Fibroblast of peridontal ligament (primary cell): ENCODE data around the gene ANKS1B.

Experiments
- DNase-seq: peaks from one replicate; pipeline ENCODE4 v3.0.0-alpha.2; 2010; ENCODE audit errors: extremely low read depth

ANKS1B gene

DNA sequence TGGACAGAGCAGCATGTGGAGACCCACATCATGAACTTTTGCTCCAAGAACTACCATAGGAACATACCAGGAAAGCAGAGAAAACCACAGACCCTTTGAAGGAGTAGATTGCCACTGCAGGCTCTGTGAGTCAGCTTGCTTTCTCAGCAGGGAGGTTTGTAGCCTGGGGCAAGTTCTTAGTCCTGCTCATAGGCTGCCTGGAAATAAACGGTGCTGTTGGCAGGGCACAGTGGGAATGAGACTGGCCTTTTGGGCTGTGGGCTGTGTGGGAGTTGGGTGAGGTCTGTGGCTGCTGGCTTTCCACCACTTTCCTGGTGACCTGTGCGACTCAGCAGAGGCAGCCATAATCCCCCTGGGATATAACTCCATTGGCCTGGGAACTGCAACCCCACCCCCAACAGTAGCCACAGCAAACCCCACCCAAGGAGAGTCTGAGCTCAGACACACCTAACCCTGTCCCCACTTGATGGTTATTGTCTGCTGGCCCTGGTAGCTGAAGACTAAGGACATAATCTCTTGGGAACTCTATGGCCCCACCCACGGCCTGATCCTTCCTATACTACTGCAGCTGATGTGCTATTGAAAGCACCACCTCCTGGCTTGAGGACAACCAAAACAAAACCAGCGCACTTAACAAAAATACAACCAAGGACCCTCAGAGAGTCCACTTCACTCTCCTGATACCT is 529.2 kb downstream of the ANKS1B start:
- peak; percentile 5 for DNase-seq

DNA sequence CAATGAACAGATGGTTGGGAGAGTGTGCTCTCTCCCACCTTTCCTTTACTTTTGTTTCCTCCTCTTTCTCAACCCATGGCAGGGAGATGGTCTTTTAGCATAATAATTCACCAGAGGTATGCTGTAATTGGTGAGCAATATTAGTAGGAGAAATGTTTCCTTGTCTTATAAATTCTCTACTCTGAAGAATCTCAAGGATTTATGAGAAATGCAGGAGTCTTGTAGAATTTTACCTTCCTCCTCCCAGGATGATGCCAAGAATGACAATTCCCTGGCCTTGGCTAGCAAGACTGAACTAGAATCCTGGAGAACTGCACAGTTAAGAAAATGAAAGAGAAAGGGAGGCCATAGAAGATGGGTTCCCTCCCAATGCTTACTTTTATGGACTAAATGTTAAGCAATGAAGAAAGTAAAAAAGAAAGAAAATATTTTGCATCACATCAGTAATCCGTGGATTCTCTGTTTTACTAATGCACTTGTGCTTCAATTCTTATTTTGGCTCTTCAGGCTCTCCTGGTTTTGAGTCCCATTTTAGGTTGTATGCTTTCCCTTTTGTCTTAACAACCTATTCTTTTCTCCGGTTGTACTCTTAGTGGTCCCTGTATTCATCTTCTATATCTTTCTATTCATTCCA is 530.1 kb downstream of the ANKS1B start:
- DNase-seq: no peak

DNA sequence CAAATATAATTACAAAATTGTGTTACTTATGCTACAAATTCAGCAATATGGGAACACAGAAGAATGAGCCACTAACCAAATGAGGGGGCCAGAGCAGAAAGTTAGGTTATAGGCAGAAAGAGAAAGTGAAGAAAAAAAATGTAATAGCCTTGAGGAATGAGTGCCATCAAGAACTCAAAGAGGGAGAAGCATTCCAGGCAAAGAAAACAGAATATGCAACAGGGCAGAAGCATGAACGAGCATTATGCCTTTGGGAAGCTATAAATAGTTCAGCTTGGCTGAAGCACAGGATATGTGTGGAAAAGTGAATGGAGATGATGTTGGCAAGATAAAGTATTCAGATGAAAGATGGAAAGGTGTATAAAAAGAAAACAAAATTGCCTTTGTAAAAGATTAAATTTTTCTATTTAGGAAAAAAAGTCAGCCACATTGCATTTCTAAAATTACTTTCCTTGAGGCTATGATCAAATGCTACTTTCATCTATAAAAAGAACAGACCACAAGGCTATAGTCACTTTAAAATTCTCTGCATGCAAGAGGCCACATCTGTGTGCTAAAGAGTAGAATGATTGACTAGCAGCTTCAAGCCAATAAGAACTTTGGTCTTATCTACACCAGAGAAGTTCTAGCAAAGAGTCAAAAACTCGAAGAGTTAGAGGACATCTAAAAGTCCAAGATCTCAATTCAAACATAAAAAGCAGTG is 530.7 kb downstream of the ANKS1B start:
- DNase-seq: no peak

DNA sequence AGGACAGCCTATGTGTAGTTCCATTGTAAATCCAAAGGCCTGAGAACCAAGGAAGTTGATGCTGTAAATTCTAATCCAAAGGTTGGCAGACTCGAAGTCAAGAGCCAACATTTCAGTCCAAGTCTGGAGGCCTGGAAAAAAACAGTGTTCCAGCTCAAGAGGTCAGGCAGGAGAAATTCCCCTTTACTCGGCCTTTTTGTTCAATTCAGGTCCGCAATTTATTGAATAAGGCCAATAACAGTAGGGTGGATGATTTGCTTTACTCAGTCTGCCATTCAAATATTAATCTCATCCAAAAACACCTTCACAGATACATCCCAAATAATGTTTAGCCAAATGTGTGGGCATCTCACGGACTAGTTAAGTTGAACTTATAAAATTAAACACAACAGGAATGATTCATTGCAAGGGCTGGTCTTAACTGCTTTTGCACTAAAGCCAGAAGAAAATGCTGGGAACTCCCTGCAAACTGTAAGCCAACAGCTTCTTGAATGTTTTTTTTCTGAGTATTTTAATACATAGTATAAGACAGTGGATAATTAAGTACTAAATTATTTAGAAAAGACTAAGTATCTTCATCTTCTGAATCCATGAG is 534.6 kb downstream of the ANKS1B start:
- DNase-seq: peak; percentile 2

DNA sequence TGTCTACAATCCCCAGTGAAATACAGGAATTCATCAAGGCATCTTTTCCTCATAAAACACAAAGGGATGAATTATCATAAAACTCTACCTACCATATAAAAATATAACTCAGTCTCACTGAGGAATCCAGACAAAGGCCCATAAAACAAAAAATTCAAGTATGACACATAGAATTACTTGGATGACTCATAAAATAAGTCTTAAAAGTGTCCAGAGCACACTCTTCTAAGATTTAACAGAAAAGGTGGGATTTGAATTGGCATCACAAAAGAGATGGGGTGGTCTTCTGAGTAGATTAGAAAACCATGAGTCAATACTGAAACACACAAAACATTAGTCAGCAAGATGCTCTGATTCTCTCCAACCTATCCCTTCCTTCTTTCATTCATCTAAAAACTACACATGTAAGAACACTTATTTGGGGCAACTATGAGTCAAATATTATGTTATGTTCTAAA is 539.8 kb downstream of the ANKS1B start:
- DNase-seq: no peak

DNA sequence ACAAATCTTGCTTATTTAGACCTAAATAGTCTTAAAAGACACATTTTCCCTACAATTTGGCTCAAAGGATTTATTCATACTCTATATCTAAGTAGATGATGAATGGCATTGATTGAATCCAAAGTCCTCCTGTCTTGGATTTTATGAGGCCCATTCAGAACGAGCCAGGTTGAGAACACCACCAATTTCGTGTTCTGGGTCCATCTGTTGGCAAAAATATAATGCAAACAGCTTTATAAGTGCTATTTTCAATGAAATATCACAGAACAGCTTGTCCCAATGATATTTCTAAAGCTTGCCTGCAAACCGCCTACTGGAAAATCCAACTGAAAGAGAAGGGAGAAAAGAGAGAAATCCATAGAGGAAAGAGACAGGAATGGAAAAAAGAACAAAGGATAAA is 542.0 kb downstream of the ANKS1B start:
- no peak for DNase-seq

DNA sequence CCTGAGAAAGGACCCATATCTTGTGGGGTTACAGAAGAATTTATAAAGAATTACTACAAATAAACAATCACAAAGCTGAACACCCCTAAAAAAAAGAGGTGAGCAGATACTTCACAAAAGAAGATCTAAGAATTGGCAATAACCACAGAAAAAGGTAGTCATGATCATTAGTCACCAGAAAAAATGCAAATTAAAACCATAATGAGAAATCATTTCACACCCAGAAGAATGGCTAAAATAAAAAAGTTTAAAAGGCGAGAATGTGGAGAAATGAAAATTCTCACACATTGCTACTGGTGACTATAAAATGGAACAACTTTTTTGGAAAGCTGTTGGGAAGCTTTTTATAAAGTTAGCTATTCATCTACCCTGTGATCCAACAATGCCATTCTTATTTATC is 545.3 kb downstream of the ANKS1B start:
- no peak for DNase-seq

DNA sequence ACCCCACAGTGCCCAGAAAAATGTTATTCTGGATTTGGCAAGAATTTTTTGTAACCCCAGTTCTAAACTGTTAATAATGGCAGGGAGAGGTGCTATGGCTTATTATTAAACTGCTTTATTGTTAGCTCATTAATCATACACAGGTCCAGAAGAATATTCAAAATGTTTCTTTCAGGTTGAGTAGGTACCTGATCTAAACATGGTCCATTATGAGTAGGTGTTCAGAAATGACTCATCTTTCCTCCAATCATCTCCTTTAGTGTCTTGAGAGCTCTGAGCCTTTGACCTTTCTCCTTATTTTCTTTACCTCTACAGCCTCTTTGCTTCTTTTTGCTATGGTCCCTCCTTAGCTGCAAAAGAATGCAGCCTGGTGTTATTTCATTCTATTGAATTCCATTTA is 548.2 kb downstream of the ANKS1B start:
- no peak for DNase-seq

DNA sequence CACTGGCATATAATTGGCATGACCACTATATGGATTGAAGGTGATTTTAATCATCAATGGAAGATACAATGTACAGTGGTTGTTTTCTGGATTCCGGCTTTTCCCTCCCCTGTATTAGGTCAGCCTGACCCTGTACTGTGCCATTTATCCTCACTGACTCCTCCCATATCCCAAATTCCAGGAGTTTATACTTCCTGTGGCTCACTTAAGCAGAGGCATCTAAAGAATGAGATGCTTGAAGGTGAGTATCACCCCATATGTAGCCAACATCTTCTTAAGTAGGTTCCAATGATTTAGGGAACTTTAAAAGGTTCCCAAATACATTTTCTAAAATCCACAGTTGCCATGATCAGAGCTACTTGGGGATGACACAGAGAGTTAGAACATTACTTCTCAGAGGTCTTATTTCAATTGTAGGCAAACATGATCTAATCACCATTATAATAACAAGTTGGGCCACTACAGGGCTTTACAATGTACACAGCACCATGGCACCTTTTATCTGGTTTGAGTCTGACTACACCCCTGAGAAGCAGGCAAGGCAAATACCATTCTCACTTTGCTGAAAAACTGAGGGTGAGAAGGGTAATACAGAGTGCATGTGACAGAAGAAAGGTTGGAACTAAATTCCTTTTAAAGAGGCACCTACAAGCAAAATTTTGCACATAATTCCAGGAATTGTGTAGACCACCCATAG is 549.5 kb downstream of the ANKS1B start:
- no peak for DNase-seq

DNA sequence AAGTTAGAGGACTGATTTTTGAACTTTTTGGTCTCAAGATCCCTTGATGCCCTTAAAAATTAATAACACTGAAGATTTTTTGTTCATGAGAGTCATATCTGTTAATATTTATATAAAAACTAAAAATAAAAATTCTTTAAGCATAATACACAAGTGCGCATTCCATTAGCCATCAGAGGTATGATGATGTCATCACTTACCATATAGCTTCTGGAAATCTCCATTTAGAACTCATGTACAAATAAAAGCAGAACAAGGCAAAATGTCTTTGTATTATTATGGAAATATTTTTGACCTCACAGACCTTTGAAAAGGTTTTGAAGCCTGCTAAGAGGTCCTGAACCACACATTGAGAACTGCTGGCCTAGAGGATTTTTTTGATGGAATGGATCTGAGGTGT is 551.6 kb downstream of the ANKS1B start:
- no peak for DNase-seq

DNA sequence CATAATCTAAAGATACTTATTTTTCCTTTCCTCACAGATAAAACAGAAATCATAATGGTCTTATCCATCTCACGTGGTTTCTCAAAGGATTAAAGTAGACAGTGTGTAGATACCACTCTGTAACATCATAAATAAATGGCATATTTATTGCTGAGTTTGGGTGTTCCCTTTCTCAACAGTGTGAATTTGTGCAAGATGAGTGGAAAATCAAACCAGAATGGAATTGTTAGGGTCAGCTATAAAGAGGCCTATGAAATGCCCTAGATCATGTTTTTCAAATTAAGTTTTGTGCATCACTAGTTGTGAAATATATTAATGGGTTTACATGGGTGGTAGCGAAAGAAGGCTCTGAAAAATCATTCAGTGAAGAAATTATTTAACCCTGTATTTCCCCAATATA is 553.5 kb downstream of the ANKS1B start:
- DNase-seq: no peak

DNA sequence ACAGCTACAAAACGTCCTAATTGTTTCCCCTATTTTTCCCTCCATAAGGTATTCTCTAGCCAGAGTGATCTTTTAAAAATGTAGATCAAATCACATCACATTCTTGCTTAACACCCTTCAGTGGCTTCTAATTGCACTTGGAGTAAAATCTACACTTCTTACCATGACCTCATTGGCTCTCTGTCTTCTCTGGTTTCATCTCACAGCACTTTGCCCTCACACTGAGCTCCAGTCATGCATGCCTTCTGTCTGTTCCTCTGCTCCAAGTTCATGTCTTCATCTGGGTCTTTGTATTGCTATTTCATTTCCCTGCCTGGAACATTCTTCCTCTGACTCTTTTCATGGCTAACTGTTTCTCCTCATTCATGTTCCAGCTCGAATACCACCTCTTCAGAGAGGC is 557.6 kb downstream of the ANKS1B start:
- DNase-seq: no peak

DNA sequence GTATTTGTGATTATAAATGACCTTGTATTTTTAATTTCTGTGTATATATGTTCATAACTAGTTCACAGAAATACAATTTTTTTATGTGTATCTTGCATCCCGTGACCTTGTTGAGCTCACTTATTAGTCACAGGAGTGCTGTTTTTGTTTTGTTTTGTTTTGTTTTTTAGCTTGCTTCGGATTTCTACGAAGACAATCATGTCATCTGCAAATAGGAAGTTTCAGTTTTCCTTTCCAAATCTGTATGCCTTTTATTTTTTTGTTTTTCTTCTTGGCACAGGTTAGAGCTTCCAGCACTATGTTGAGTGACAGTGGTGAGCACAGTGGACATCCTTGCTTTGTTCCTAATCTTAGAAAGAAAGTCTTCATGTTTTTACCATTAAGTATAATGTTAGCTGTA is 566.4 kb downstream of the ANKS1B start:
- no peak for DNase-seq

DNA sequence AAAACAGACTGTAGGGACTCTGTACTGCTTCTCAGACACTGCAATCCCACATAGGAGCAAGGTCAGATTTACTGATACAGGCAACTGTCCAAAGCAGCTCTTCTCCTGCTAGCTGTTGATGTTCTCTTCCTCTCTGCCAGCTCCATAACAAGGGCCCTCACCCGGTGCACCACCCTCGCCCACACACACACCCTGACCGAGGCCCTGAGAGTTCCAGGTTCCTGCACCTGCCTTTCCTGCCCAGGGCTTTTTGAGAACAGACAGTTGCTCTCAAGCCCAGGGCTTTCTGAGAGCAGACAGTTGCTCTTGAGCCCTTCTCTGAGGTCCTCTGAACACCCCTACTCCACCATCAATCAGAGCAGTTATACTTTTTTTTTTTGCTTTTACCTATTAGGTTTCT is 571.0 kb downstream of the ANKS1B start:
- no peak for DNase-seq

DNA sequence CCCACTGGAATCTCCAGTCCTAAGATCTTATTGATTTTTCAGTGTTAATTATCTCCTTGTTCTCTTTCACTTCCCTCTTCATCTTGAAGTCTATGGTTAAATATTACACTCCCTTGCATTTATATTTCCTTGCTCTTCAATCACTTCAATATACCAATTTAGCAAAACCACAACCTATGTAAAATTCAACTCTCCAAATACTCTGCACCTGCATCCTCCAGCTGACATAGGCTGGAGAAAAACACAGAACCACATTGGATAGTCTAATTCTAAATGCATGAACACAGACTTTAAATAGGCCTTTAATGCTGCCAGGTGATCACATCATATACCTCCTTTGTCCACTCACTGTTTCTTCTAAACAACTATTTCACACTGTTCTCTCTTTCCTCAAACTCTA is 591.0 kb downstream of the ANKS1B start:
- no peak for DNase-seq

DNA sequence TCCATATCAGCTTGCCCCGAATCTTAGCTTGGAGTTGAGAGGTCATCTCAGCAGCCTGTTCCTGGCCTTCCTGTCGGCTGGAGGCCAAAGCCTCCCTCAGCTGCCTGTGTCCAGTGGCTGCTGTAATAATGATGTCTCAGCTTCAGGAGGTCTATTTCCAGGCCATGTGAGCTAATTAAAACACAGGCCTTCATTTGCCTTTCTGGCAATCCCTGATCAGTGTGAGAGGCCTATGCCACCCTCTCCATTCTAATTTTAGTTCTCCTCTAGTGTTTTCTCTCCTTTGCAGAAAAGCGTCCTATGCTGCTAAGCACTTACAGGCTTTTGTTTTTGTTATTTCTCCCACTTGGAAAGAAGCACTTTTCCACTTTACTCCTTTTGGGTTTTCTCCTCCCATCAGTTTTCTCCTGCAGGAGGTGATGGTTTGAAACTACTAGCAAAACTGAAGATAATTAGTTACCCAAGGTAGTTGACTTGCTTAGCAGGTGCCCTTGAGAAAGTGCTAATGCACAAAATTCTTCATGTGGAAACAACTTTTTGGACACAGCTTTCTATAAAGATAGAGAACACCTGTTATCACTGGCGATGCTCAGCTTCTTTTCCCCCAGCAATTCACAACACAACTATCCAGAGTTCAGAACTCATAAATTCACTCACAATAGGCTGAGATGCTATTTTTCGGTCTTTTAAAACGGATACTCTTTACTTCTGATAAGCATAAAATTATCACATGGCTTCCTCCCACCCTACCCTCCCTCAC is 592.5 kb downstream of the ANKS1B start:
- DNase-seq: no peak

DNA sequence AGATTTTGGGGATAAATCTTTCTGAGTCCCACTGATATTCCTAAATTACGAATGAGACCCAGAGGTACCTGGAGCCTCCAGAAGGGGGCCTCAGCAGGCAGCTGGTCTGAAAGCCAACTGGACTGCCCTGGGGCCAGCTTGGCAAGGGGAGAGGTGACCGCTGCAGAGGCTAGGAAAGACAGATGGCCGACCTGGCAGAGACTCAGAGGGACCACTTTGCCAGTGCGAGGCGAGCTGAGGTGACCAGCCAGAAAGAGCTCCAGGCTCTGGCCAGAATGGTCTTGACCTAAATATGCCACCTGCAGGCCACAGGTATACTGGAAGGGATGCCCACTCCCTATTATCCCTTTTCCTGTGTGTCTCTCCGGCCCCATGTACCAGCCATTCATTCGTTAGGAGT is 594.0 kb downstream of the ANKS1B start:
- DNase-seq: no peak

DNA sequence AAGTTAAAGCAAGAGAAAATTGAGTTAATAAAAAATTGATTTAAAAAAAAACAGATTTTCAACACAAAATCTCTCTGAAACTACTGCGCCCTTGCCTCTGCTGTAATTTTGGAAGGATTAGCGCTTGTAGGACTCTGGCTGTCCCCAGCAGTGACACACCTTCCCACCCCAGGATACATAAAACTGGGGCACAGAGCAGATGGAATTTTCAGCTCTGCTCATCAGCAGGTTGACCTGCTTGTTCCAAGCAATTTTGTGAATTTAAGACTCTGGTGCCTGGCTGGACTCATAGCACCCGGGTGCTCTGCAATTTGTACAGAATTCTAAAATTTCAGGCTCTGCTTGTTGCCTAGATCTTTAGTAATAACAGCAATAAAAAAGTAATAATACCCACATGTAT is 595.0 kb downstream of the ANKS1B start:
- DNase-seq: no peak

DNA sequence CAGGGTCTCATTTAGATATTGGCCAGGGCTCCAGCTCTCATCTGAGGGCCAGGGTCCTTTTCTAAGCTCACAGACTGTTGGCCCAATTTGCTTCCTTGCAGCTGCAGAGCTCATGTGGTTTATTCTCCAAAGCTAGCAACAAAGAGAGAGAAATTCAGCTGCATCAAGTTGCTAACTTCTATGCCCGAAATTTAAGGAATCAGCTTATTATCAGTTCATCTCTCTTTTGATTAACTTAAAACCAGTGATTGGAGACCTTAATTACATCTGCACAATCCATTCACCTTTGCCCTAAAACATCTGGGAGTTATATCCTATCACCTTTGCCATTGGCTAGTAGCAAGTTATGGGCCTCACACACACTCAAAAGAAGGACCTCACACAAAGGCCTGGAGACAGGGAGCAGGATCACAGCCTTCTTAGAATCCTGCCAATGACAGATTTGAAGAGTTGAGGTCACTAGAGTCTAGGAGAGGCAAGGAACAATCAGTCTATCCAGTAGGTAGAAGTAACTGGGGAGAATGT is 596.0 kb downstream of the ANKS1B start:
- no peak for DNase-seq

DNA sequence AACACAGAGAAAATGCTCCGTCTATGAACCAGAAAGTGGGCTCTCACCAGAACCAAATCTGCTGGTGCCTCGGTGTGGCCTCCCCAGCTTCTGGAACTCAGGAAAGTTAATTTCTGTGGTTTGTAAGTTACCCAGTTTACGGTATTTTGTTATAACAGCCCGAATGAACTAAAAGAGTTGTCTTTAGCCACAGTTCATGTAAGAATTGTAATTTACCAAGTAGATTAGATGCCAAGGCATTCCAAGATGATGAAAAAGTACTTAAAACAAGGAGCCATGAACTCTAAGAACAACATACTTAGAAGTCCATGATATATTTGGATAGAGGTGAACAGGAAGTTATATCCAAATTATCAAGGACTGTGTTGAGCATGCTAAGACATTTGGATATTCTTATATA is 597.1 kb downstream of the ANKS1B start:
- peak; percentile 2 for DNase-seq

DNA sequence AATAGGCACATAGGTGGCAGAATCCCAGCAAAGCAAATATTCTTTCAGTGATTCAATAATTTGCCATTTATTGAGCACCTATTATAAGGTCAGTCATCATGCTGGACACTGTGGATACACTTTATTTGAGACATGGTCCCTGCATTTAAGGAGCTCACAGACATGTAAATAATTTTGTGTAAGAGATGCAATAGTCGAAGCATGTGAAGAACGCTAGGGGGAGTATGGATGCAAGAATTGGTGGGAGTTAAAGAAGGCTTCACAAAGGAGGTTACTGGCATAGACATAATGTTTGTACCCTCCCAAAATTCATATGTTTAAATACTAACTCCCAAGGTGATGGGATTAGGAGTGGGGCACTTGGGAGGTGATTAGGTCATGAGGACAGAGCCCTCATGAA is 597.8 kb downstream of the ANKS1B start:
- DNase-seq: peak; percentile 16
